GM12864 (cell line): Measurements from ENCODE around the gene DYNLT2B.
"Not testable (repeated sequence)": the region's sequence is repeated elsewhere in the genome, so short reads cannot be mapped to it uniquely, and the experiment has no call there.

Experiments
- DNase-seq: peaks from one replicate; pipeline ENCODE4 v3.0.0-alpha.2; 2011; ENCODE audit warnings: low read depth
- H3K4me3 ChIP-seq: 2 replicates; pipeline ENCODE4 v1.5.1; 2011; ENCODE audit warnings: mild to moderate bottlenecking, low read depth, low read length, control low read depth
- CTCF ChIP-seq: IDR thresholded peaks from 2 replicates; pipeline ENCODE4 v1.5.1; 2011; ENCODE audit warnings: low read depth, mild to moderate bottlenecking, moderate library complexity, low read length, control low read depth, inconsistent platforms; ENCODE audit errors: missing control alignments

DYNLT2B gene

DNA sequence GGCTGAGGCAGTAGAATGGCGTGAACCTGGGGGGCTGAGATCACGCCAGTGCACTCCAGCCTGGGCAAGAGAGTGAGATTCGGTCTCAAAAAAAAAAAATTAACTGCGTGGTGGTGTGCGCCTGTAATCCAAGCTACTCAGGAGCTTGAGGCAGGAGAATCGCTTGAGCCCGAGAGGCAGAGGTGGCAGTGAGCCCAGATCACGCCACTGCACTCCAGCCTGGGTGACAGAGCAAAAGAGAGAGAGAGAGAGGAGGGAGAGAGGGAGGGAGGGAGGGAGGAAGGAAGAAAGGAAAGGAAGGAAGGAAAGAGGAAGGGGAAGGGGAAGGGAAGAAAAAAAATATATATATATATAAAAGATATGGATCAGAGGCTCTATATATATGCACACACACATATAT is 14.1 kb upstream of the DYNLT2B start:
- no peak for DNase-seq
- TF ChIP-seq CTCF = no peak
- H3K4me3 ChIP-seq = no peak overlapping the region

GRCh38 chr3:196327405-196327804 is 9.4 kb upstream of the DYNLT2B start:
- no peak for DNase-seq
- TF ChIP-seq CTCF = no peak
- H3K4me3 ChIP-seq = no peak overlapping the region

DNA sequence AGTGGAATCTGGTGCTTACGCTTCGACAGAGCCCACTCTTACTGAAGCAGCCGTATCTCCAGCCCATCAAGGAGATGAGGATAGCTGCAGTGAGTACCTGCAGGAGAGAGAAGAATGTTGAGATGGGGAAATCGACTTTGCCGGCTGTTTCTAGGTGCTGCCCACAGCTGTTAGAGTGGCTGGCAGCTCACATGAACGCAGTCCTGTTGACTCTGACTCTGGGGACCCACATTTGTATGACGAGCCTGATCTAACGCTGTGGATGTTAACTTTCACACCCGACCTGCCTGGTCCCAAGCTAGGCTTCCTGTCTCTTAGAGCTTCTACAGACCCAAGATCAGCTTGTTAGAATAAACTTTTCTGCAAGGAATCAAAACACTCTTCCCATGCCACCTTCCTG is 8.9 kb upstream of the DYNLT2B start:
- no peak overlapping the region for H3K4me3 ChIP-seq
- no peak for TF ChIP-seq CTCF
- DNase-seq = no peak

GRCh38 chr3:196323691-196324090 is 5.7 kb upstream of the DYNLT2B start:
- TF ChIP-seq CTCF = no peak
- DNase-seq = no peak
- H3K4me3 ChIP-seq = no peak overlapping the region

GRCh38 chr3:196323016-196323415 is 5.0 kb upstream of the DYNLT2B start:
- no peak overlapping the region for H3K4me3 ChIP-seq
- TF ChIP-seq CTCF = no peak
- DNase-seq = no peak

GRCh38 chr3:196321162-196321561 is 3.1 kb upstream of the DYNLT2B start:
- no peak for TF ChIP-seq CTCF
- no peak for DNase-seq
- H3K4me3 ChIP-seq = no peak overlapping the region

- DNase-seq = no peak
- TF ChIP-seq CTCF = no peak
- no peak overlapping the region for H3K4me3 ChIP-seq
Observed at GRCh38 chr3:196320137-196320536, 2.1 kb upstream of the DYNLT2B start.

DNA sequence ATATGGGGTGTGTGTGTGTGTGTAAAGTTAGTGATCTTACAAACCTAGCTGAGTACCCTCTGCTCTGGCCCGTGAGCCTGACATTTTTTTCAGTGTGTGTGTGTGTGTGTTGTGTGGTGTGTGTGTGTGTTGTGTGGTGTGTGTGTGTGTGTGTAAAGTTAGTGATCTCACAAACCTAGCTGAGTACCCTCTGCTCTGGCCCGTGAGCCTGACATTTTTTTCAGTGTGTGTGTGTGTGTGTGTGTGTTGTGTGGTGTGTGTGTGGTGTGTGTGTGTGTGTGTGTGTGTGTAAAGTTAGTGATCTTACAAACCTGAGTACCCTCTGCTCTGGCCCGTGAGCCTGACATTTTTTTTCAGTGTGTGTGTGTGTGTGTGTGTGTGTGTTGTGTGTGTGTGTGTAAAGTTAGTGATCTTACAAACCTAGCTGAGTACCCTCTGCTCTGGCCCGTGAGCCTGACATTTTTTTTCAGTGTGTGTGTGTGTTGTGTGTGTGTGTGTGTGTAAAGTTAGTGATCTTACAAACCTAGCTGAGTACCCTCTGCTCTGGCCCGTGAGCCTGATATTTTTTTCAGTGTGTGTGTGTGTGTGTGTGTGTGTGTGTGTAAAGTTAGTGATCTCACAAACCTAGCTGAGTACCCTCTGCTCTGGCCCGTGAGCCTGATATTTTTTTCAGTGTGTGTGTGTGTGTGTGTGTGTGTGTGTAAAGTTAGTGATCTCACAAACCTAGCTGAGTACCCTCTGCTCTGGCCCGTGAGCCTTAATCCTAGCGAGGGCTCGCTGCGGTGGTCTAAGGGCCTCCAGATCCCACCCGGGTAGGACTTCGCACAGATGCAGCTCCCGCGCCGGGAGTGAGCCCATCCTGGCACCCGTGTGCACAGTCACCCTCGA is 997 bp downstream of the DYNLT2B start:
- DNase-seq = not testable (repeated sequence)
- H3K4me3 ChIP-seq = peak overlapping the region; percentile 76
